GM18505 (cell line): Measurements from ENCODE around the gene SLC17A8.

Experiments used
- ATAC-seq: cut with Tn5 transposase; IDR thresholded peaks from one replicate; pipeline ENCODE4 v1.9.1; 2021; ENCODE audit not compliant: unreplicated experiment
- POLR2A ChIP-seq: IDR thresholded peaks from 4 replicates; pipeline ENCODE4 v1.6.1; 2011; ENCODE audit warnings: borderline replicate concordance; ENCODE audit not compliant: insufficient read depth, insufficient read length; ENCODE audit errors: extremely low read depth

Gene SLC17A8

DNA sequence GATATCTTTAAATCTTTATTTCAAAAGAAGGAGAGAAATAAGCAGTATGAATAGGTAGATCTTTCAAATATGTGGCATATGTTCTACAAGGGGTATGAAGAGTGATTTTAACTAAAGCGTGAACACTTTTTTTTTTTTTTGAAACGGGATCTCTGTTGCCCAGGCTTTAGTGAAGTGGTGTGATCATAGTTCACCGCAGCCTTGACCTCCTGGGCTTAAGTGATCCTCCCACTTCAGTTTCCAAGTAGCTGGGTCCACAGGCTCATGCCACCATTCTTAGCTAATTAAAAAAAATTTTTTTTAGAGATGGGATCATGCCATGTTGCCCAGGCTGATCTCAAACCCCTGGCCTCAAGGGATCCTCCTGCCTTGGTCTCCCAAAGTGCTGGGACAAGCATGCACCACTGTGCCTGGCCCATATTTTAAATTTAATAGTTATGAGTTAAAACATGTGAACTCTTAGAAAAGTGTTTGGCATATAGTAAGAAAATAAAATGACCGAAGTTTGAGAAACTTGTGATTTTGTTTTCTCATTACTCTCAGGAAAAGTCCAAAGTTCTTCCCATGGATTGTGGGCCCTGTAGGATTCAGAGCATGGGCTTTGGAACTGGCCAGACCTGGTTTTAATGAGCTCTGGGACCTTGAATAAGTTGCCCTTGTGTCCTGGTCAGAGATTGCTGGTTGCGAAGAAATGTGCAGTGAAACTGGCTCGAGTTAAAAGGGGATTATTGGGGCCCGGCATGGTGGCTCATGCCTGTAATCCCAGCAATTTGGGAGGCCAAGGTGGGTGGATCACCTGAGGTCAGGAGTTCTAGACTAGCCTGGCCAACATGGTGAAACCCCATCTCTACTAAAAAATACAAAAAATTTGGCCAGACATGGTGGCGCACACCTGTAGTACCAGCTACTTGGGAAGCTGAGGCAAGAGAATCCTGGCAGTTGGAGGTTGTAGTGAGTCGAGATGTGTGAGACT lies 27.0 kb downstream of the SLC17A8 start:
- no peak for ATAC-seq

DNA sequence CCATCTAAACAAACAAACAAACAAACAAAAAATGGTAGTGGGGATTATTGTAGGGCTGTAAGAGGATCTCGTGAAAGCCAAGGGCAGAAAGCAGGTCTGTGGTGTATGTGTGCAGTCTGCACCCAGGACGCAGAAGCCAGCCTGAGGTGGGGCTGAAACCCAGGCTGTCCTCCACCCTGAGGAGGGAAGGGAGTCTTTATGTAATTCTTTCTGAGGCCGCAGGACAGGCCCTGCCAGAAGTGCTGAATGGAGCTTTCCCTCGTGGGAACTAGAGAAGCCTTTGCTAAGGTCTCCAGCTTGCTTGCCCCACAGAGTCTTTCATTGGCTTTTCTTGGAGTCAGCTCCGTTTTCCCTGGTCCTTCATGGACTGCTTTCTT lies 27.7 kb downstream of the SLC17A8 start:
- TF ChIP-seq POLR2A: no peak
- no peak for ATAC-seq

More for the DNA sequence above, 27.0 kb downstream of the SLC17A8 start:
- no peak for TF ChIP-seq POLR2A

DNA sequence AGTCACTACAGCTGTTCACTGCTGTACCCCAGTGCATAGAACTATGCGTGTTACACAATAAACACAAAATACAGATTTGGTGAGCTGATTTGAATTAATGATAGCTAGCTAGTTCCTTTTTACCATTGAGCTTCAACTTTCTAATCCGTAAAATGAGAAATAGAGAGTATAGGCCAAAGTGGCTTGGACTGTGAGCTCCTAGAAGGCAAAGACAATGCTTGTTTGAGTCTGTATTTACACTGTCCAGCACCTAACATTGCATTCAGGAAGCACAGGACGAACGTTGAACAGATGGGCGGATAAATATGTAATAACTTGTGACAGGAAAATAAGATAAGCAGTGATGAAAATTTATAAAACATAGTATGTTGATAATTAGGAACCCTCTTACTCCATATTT lies 31.5 kb downstream of the SLC17A8 start:
- ATAC-seq: no peak

DNA sequence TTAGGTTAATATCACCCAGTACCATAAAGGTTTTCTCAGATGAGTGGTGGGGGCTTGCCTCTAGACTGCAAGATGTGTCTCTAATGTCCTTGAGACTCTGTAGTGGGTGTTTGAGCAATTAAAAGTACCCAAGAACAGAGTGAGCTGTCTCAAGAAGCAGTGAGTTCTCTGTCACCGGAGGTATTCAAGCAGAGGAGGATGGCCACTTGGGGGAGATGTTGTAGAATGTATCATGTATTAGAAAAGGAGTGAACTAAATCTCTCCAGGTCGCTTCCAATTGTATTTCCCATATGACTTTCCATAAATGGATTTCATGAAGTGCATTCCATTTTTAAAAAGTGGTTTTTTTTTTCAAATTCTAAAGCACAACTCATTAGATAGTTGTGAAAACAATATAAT lies 35.0 kb downstream of the SLC17A8 start:
- ATAC-seq: no peak
- no peak for TF ChIP-seq POLR2A

More for the DNA sequence above, 31.5 kb downstream of the SLC17A8 start:
- no peak for TF ChIP-seq POLR2A

DNA sequence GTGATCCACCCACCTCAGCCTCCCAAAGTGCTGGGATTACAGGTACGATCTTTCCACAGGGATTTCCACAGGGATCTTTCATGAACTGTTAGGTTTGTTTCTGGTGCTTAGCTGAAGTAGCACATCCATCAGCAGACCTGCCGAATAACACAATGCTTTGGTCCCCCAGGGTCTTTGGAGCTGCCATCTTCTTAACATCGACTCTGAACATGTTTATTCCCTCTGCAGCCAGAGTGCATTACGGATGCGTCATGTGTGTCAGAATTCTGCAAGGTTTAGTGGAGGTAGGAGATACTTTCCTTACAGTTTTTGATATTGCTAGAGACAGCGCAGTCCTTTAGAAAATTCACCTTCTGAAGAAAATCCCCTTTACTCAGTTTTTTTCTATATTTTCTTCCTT lies 36.3 kb downstream of the SLC17A8 start:
- TF ChIP-seq POLR2A: no peak
- no peak for ATAC-seq

DNA sequence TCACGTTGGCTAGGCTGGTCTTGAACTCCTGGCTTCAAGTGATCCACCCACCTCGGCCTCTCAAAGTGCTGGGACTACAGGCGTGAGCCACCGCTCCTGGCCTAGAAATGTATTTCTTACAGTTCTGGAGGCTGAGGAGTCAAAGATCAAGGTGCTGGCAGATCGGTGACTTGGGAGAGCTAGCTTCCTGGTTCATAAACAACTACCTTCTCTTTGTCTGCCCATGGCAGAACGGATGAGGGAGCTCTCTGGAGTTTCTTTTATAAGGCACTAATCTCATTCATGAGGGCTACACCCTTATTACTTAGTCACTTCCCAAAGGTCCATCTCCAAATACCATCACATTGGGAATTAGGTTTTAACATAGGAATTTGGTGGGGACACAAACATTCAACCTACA lies 38.9 kb downstream of the SLC17A8 start:
- no peak for TF ChIP-seq POLR2A
- ATAC-seq: no peak

DNA sequence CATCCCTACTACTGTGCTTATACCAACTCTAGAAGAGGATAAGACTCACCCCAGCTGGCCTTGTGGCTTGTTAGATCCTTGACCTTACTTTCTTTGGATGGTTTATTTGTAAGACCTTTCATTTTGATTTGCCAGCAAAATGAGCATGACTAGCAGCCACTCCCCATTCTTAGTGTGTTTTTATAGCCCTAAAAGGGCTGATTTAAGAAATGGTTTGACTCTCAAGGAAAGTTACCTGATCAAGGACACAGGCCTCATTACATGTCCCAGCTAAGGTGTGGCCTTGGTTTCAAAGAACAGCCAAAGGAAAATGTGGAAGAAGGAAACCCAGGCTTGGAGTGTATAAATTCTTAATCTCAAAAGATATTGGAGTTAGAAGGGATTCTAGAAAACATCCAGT lies 41.4 kb downstream of the SLC17A8 start:
- no peak for TF ChIP-seq POLR2A
- ATAC-seq: no peak

DNA sequence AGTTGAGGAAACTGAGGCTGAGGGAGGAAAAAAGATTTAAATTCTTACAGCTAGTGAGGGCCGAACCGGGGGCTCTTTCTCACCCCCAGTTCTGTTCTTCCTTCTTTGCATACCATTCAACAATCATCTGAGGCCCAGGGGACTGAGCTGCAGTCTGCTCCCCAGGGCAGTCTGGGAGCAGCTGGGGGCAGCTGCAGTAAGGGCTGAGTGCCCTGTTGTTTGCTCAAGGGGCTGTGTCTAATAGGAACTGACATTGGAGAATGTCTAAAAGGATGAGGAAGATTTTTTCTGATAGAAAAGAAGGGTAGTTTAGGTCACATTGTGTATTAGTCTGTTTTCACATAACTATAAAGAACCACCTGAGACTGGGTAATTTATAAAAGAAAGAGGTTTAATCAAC lies 42.2 kb downstream of the SLC17A8 start:
- ATAC-seq: no peak
- TF ChIP-seq POLR2A: no peak

DNA sequence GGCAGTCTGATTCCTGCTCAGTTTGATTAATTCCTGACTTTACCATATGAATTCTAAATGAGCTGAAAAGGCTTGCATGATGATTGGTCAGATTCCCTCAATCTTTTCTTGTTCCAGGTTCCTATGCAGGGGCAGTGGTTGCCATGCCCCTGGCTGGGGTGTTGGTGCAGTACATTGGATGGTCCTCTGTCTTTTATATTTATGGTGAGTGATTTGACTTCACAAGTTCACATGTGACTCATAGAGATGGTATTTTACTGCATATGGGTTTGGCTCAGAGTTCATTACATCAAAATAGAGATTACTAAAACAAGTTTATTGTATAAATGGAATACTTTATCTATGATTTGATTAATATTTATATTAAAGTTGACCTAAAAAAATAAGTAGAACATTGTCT lies 44.8 kb downstream of the SLC17A8 start:
- ATAC-seq: no peak

DNA sequence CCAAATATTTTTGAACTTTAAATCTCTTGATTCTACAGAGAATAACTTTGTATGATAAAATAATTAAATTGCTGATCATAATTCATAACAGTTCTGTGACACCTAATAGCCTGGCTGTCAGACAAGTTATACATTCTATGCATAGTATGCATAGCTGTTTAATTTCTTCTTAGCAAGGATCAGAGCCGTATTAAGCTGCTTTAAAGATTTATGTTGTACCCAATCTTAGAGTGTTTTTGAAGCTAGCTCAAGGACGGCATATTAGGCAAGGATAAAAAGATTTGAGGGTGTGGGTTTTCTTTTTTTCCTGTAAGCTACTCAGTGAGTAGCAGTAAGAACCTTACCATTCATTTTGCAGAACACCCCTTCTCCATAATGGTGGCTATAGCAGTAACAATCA lies 45.9 kb downstream of the SLC17A8 start:
- no peak for ATAC-seq
- no peak for TF ChIP-seq POLR2A

More for the DNA sequence above, 44.8 kb downstream of the SLC17A8 start:
- TF ChIP-seq POLR2A: no peak

DNA sequence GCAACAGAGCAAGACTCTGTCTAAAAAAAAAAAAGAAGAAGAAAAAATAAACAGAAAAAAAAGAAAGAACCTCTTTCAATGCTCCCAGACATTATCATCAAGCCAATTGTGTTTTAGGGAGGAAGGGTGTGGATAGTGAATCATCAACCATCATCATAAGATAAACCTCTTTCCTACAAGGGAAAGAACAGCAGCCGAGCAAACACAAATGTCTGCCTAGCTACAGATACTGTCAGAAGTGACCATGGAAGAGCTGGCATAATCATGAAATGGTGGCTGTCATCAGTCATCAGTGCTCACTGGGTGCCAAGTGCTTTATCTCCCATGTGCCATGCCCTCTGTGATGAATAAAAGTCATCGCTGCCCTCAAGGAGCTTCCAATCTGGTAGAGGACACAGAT lies 46.6 kb downstream of the SLC17A8 start:
- ATAC-seq: no peak
- no peak for TF ChIP-seq POLR2A

DNA sequence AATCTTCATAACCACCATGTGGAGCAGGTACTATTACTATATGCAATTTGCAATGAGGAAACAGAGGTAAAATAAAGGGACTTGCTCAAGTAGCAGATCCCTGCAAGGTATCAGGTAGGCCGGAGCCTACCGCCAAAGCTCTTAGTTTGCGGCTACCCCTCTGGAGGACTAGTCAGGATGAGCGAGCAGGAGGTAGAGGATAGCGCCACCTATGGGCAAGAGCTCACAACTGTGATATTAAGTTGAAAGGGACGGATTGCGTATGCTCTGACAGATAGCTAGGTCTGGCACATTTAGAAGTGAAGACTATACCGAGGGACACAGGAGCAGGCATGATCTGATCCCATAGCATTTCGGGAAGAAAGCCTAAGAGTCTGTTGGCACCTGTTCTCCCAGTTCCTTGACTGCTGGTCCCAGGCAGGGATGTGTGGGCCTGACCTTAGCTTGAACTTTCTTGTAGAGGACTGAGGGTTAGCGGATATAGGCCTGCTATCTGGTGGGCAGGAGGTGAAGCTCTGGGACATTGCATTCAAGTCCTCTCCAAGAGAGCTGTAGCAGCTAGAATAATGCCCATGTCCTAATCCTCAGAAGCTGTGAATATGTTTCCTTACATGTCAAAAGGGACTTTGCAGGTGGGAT lies 48.0 kb downstream of the SLC17A8 start:
- no peak for TF ChIP-seq POLR2A

DNA sequence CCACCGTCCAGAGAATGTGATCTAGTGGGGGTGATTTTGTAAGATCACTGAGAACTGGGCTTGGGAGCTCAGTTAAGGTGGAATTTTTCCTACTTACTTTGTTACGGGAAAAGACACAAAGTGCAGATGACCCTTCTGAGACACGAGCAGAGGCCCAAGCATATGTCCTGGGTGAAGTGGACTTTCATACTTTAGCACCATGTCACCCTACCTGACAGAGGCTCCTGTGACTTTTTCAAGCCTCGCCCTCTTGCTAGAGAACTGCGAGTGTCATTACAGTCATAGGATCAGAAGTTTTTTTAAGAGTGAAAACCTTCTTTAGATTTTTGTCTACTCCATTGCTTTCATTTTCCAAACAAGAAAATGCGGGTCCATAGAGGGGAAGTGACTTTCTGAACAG lies 56.1 kb downstream of the SLC17A8 start:
- no peak for ATAC-seq
- no peak for TF ChIP-seq POLR2A

More for the DNA sequence above, 48.0 kb downstream of the SLC17A8 start:
- ATAC-seq: no peak

DNA sequence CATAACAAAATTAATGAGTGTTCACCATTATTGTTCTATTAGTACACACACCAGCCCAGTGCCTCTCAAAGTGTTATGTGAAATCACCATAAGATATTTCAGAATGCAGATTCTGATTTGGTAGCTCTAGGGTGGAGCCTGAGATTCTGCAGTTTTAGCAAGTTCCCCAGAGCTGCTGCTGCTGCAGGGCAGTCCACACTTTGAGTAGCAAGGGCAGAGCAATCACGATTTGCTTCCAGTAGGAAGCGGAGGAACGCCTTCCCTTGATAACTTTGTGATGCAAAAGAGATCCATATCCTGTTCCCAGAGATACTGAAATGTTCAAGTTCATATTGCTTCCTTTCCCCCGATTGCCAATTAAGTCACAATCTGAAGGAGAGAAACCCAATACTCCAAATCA lies 57.9 kb downstream of the SLC17A8 start:
- ATAC-seq: no peak
- TF ChIP-seq POLR2A: no peak

DNA sequence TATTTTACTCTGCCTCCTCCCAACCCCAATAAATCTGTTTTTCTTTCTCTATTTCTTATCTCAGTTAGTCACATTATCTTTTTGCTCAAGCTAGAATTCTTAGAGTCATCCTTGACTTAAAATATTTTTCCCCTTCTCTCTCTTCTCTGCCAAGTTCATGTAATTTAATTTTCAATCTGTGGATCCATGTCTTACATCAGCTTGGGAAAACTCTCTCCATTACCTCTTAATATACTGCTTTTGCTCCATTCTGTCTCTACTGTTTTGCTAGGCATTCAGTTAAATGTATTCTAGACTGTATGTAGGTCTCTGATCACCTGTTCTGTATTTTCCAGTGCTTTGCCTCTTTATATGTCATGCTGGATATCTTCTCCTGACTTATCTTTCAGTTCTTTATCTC lies 65.8 kb downstream of the SLC17A8 start:
- ATAC-seq: no peak

DNA sequence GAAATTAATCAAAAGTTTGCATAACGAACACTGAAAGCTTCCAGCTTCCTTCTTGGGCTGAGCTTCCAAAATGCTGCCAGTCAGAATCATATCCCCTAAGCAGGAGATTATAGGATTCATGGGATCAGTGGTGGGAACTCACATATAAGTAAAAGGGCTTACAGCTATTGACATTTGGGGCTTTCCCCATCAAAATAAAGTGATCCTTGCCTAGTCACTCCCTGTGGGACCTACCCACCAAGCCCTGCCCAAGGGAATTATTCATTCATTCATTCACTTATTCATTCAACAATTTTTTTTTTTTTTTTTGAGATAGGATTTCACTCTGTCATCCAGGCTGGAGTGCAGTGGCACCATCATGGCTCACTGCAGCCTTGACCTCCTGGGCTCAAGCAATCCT lies 69.3 kb downstream of the SLC17A8 start:
- no peak for TF ChIP-seq POLR2A
- ATAC-seq: no peak

More for the DNA sequence above, 65.8 kb downstream of the SLC17A8 start:
- TF ChIP-seq POLR2A: no peak
